KMS-11 (cell line): Measurements from ENCODE around the gene OCEL1.

Experiments
- H2AFZ ChIP-seq: fragments of 200-600 bp; sonication (generic); 2 replicates; pipeline ENCODE4 v1.6.1; 2016; ENCODE audit warnings: antibody characterized with exemption, mixed run types, low read depth
- H3K27ac ChIP-seq: fragments of 200-600 bp; sonication (generic); 2 replicates; pipeline ENCODE4 v1.6.1; 2016; ENCODE audit warnings: mild to moderate bottlenecking, mixed run types
- H3K27me3 ChIP-seq: fragments of 200-600 bp; sonication (generic); 2 replicates; pipeline ENCODE4 v1.6.1; 2017; ENCODE audit warnings: mild to moderate bottlenecking, low read depth, mixed run types, moderate library complexity; ENCODE audit not compliant: insufficient read depth
- H3K36me3 ChIP-seq: fragments of 200-600 bp; sonication (generic); 2 replicates; pipeline ENCODE4 v1.6.1; 2017; ENCODE audit warnings: mild to moderate bottlenecking, mixed run types; ENCODE audit not compliant: insufficient read depth
- H3K4me1 ChIP-seq: fragments of 200-600 bp; sonication (generic); 2 replicates; pipeline ENCODE4 v1.6.1; 2016; ENCODE audit warnings: mild to moderate bottlenecking, low read depth, mixed run types; ENCODE audit not compliant: poor library complexity, severe bottlenecking
- H3K4me2 ChIP-seq: fragments of 200-600 bp; sonication (generic); 2 replicates; pipeline ENCODE4 v1.7.0; 2016; ENCODE audit warnings: mild to moderate bottlenecking, mixed run types
- H3K4me3 ChIP-seq: fragments of 200-600 bp; sonication (generic); IDR thresholded peaks from 2 replicates; pipeline ENCODE4 v1.6.1; 2017; ENCODE audit warnings: low read depth, low read length, mixed read lengths; ENCODE audit not compliant: insufficient read depth
- H3K79me2 ChIP-seq: fragments of 200-600 bp; sonication (generic); 2 replicates; pipeline ENCODE4 v1.6.1; 2016; ENCODE audit warnings: low read depth, mixed run types; ENCODE audit not compliant: insufficient read depth
- H3K9ac ChIP-seq: fragments of 200-600 bp; sonication (generic); 2 replicates; pipeline ENCODE4 v1.6.1; 2016; ENCODE audit warnings: mild to moderate bottlenecking, mixed run types
- H4K20me1 ChIP-seq: fragments of 200-600 bp; sonication (generic); 2 replicates; pipeline ENCODE4 v1.6.1; 2016; ENCODE audit warnings: mild to moderate bottlenecking, mixed run types; ENCODE audit not compliant: insufficient read depth
- TF ChIP-seq, protein P1 (sequence below): fragments of 200-600 bp; sonication (generic); conservative IDR thresholded peaks from 2 replicates; pipeline ENCODE4 v1.6.1; 2017; ENCODE audit warnings: low read depth, mild to moderate bottlenecking, antibody characterized with exemption, low read length, moderate library complexity, mixed read lengths

OCEL1 gene

DNA sequence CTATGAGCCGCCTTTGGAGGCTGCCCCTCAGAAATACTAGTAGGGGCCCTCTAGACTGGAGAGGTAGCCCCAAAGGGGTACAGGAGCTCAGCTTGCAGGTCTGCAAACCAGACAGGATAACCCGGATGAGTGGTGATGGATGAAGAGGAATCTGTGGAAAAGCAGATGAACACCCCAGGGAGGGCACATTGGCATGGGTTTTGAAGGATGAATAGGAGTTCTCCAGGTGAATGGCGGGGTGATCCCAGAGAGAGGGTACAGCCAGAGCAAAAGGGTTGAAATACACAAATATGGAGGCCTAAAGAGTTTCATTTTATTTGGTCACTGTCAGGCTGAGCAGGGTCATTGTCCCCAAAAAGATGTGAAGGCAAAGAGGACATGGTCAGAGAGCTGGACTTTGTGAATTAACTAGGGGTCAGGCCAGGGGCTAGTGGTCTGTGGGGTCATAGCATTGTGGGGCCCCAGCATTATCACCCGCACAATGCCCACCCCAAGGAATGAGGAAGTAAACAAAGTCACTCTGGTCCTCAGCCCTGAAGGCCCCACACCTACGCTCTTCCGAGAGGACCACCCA, 14.9 kb downstream of the OCEL1 start:
- H3K36me3 ChIP-seq, result no peaks in the 10 kb centered on the region
- H3K4me2 ChIP-seq, result no peak overlapping the region
- no peak overlapping the region for H3K9ac ChIP-seq
- H3K4me1 ChIP-seq, result peaks cover 5% of the 10 kb centered on the region
- no peaks in the 10 kb centered on the region for H3K27me3 ChIP-seq
- no peak overlapping the region for H3K27ac ChIP-seq
- no peaks in the 10 kb centered on the region for H3K79me2 ChIP-seq
- H4K20me1 ChIP-seq, result no peaks in the 10 kb centered on the region
- TF ChIP-seq, protein P1, sequence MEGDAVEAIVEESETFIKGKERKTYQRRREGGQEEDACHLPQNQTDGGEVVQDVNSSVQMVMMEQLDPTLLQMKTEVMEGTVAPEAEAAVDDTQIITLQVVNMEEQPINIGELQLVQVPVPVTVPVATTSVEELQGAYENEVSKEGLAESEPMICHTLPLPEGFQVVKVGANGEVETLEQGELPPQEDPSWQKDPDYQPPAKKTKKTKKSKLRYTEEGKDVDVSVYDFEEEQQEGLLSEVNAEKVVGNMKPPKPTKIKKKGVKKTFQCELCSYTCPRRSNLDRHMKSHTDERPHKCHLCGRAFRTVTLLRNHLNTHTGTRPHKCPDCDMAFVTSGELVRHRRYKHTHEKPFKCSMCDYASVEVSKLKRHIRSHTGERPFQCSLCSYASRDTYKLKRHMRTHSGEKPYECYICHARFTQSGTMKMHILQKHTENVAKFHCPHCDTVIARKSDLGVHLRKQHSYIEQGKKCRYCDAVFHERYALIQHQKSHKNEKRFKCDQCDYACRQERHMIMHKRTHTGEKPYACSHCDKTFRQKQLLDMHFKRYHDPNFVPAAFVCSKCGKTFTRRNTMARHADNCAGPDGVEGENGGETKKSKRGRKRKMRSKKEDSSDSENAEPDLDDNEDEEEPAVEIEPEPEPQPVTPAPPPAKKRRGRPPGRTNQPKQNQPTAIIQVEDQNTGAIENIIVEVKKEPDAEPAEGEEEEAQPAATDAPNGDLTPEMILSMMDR, result no peak
- no peak overlapping the region for H2AFZ ChIP-seq
- no peak overlapping the region for H3K4me3 ChIP-seq

DNA sequence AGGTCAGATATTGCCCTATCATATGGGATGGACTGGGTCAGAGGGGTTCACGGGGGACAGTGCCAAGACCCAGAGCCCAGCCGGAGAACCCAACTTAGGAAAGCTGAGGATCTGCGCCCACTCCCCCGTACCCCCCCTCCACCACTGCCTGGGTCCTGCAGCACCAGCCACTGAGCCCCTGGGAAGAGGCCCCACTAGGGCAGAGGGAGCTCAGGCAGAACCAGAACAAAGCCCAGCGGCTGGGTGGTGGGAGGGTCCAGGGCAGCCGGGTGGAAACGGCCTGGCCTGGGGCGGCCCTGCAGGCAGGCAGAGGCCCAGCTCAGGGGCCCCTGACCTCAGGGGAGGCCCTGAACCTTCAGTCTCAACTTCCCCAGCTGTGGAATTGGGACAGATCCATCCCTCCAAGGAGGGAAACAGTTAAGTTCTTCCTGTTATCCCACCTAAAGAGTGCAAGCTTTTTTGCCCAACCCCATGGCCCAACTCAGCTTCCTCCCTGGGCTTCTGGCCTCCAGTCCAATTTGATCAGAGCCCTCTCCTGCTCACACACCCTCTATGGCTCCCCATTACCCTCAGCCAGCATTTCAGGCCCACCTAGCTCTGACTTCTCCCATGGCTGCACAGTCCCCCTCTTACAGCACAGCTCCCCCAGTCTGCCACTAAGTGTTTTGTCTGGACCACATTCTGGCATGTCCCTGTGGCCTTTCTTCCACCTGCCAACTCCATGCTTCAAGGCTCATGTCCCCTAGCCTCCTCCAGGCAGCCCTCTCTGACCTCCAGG, 16.6 kb downstream of the OCEL1 start:
- H3K4me1 ChIP-seq, result peaks cover 10% of the 10 kb centered on the region
- H3K4me2 ChIP-seq, result no peak overlapping the region
- TF ChIP-seq, protein P1, result no peak
- no peak overlapping the region for H3K27ac ChIP-seq
- no peak overlapping the region for H3K4me3 ChIP-seq
- no peak overlapping the region for H2AFZ ChIP-seq
- H4K20me1 ChIP-seq, result no peaks in the 10 kb centered on the region
- no peak overlapping the region for H3K9ac ChIP-seq
- H3K27me3 ChIP-seq, result no peaks in the 10 kb centered on the region
- no peaks in the 10 kb centered on the region for H3K36me3 ChIP-seq
- H3K79me2 ChIP-seq, result no peaks in the 10 kb centered on the region

DNA sequence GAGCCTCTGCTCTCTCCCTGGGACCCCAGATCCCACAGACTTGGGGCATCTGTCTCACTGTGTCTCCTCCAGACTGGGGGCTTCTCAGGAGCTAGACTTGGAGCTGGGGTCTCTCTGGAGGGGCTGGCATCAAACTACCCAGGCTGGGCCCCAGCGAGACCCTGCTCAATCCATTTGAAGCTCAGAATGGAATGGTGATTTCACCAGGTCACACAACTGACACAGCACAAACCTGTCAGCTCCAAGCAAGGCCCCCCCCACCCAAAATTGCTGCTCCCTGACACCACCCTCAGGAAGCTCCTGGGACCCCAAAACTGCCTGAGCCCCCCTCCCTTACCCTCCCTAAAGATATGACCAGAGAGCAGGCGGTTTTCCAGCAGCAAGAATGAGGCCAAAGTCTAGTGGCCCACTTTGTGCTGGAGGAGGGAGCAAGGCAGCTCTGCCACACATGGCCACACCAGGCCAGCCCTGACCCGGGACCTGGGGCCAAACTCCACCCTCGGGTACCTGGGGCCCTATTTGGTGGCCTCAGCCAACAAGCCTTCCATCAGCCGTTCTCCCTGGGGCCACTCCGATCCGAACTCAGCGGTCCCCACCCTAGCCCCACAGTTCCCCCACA, 17.3 kb downstream of the OCEL1 start:
- no peak overlapping the region for H3K4me3 ChIP-seq
- no peaks in the 10 kb centered on the region for H3K27me3 ChIP-seq
- H3K27ac ChIP-seq, result no peak overlapping the region
- H2AFZ ChIP-seq, result no peak overlapping the region
- no peaks in the 10 kb centered on the region for H4K20me1 ChIP-seq
- H3K36me3 ChIP-seq, result no peaks in the 10 kb centered on the region
- no peaks in the 10 kb centered on the region for H3K79me2 ChIP-seq
- H3K4me2 ChIP-seq, result peak overlapping the region; percentile 4; the same call in 1 of the 2 replicates
- TF ChIP-seq, protein P1, result no peak
- peaks cover 10% of the 10 kb centered on the region for H3K4me1 ChIP-seq
- no peak overlapping the region for H3K9ac ChIP-seq

DNA sequence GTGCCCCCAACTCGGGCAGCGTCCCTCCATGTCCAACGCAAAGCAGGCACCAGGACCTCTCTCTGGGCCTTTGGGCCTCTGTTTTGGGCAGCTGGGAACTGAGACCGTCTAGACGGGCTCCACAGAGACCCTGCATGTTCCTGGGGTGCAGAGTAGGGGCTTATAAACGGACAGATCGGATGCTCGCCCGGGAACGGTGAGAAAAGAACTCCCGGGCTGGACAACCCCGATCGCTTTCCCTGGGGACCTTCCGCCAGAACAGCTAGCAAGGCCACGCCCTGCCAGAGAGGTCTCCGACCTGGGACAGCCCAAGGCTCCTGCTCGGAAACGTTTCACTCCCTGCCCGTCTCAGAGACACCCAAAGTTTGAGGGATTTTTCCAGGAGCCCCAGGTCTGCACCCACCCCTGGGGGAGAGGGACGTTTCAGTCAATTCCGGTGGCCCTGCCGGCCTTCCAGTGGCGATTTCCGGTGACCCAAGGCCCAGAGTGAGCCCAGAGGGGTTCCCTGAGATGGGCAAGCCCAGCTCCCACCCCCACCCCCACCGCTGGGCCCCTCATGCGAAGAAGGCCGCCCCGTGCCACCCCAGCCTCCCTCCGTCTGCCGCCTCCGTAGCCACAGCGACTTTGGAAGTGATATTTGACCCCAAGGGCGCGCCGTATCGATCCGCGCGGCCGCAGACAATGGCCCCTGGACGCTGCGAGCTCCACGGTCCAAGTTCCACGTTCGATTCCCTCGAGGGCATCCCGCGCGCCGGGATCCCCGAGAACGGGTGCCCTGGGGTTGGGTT, 18.0 kb downstream of the OCEL1 start:
- Histone ChIP-seq H3K4me2 (peak overlapping the region; percentile 50), H2AFZ (no peak overlapping the region), H3K9ac (no peak overlapping the region), H4K20me1 (no peaks in the 10 kb centered on the region), H3K4me1 (peaks cover 10% of the 10 kb centered on the region), H3K79me2 (no peaks in the 10 kb centered on the region), H3K36me3 (no peaks in the 10 kb centered on the region), H3K4me3 (no peak overlapping the region), H3K27me3 (no peaks in the 10 kb centered on the region), H3K27ac (no peak overlapping the region)
- TF ChIP-seq, protein P1, result no peak
